HFFc6 (cell line): ENCODE results near the gene RBM20. TPM values are rescaled to one million over a fixed set of nuclear protein-coding genes. Genes with fewer than 3 reads are reported as not detected.
"Not testable (repeated sequence)": the region's sequence is repeated elsewhere in the genome, so short reads cannot be mapped to it uniquely, and the experiment has no call there.

Experiments used
- DNase-seq: peaks from one replicate; pipeline ENCODE4 v3.0.0-alpha.2; 2018
- H3K27ac Mint-ChIP-seq: 2 replicates; pipeline ENCODE4 v1.8.0; 2020; ENCODE audit warnings: mild to moderate bottlenecking, mixed read lengths
- H3K27me3 Mint-ChIP-seq: 2 replicates; pipeline ENCODE4 v1.8.0; 2021; ENCODE audit warnings: mild to moderate bottlenecking, moderate library complexity, mixed read lengths; ENCODE audit not compliant: insufficient read depth
- H3K36me3 Mint-ChIP-seq: 2 replicates; pipeline ENCODE4 v1.8.0; 2021; ENCODE audit warnings: low read depth, mixed read lengths
- H3K4me1 Mint-ChIP-seq: 2 replicates; pipeline ENCODE4 v1.8.0; 2020; ENCODE audit warnings: low read depth, mixed read lengths
- H3K4me3 Mint-ChIP-seq: 2 replicates; pipeline ENCODE4 v1.8.0; 2020; ENCODE audit warnings: mild to moderate bottlenecking, moderate library complexity, mixed read lengths
- H3K9me3 Mint-ChIP-seq: 2 replicates; pipeline ENCODE4 v1.8.0; 2020; ENCODE audit warnings: mild to moderate bottlenecking, mixed read lengths
- total RNA-seq, 6 experiments: library from RNA; stranded (reverse); fragmentation: NEBNext Ultra II Directional; extraction: Animal tissue kit (Norgen Biotek cat#: 25700); gene quantifications; 2 replicates in 1 of 6; 3 replicates in 5 of 6; pipeline ENCODE4 v1.2.3, GENCODE V29; 2021
- TF ChIP-seq, protein P1 (sequence below): fragments of 200-600 bp; sonication (generic); IDR thresholded peaks from 2 replicates; pipeline ENCODE4 v1.5.0; 2021; ENCODE audit warnings: antibody characterized with exemption, mild to moderate bottlenecking

The RBM20 gene
- total RNA-seq, 6 experiments from 2014 or later, result not detected

DNA sequence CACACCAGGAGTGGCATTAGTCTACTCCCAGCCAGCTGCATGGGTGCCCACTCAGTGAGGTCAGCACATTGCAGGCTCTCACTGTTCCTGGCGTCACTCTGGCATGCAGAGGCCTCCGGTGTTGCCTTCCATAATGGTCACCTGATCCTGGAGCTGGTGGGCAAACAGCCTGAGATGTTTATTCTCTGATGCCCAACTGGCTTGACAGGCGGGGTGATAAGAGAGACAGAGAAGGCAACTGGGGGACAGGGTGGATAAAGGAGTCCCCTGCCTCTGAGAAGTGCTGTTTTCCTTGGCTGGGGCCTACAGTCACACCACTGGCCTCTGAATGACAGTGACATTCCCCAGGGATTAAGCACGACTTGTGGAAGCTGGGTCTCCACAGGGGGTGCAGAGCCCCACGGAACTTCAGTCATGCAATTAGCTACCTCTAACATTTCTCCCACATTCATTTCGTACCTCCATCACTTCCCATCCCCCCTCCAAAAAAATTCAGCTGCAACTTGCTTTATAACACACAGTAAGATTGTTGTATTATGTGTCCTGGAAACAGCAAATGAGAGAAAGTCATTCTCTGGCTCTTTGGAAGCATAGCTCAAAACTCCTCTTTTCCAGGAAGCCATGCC is 7.1 kb upstream of the RBM20 start:
- Mint-ChIP-seq H3K4me3 (no peak overlapping the region), H3K36me3 (no peaks in the 10 kb centered on the region), H3K9me3 (no peaks in the 10 kb centered on the region), H3K27me3 (peaks cover 30% of the 10 kb centered on the region), H3K27ac (no peak overlapping the region), H3K4me1 (peaks cover 22% of the 10 kb centered on the region)
- DNase-seq, result no peak
- TF ChIP-seq, protein P1, sequence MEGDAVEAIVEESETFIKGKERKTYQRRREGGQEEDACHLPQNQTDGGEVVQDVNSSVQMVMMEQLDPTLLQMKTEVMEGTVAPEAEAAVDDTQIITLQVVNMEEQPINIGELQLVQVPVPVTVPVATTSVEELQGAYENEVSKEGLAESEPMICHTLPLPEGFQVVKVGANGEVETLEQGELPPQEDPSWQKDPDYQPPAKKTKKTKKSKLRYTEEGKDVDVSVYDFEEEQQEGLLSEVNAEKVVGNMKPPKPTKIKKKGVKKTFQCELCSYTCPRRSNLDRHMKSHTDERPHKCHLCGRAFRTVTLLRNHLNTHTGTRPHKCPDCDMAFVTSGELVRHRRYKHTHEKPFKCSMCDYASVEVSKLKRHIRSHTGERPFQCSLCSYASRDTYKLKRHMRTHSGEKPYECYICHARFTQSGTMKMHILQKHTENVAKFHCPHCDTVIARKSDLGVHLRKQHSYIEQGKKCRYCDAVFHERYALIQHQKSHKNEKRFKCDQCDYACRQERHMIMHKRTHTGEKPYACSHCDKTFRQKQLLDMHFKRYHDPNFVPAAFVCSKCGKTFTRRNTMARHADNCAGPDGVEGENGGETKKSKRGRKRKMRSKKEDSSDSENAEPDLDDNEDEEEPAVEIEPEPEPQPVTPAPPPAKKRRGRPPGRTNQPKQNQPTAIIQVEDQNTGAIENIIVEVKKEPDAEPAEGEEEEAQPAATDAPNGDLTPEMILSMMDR, result no peak

- peaks cover 24% of the 10 kb centered on the region for H3K4me1 Mint-ChIP-seq
- TF ChIP-seq, protein P1, result no peak
- H3K36me3 Mint-ChIP-seq, result no peaks in the 10 kb centered on the region
- peaks cover 35% of the 10 kb centered on the region for H3K27me3 Mint-ChIP-seq
- H3K4me3 Mint-ChIP-seq, result no peak overlapping the region
- H3K27ac Mint-ChIP-seq, result no peak overlapping the region
- H3K9me3 Mint-ChIP-seq, result no peaks in the 10 kb centered on the region
- DNase-seq, result no peak
Observed at GRCh38 chr10:110637558-110638053, 6.5 kb upstream of the RBM20 start.

DNA sequence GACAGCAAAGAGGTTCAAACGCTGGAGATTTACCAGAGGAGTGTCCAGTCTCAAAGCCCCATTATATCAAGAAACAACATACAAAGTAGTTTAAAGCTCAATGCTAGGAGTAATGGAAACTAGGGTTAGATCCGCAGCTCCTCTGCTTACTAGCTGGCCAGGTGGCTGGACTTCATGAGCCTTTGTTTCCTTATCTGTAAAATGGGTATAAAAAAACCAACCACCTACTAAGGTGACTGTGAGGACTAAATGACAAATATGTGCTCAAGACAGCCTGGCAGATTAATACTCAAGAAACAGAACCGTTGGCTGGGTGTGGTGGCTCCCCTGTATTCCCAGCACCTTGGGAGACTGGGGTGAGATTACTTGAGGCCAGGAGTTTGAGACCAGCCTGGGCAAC is 5.8 kb upstream of the RBM20 start:
- no peaks in the 10 kb centered on the region for H3K9me3 Mint-ChIP-seq
- no peak overlapping the region for H3K4me3 Mint-ChIP-seq
- peaks cover 40% of the 10 kb centered on the region for H3K27me3 Mint-ChIP-seq
- peaks cover 31% of the 10 kb centered on the region for H3K4me1 Mint-ChIP-seq
- no peaks in the 10 kb centered on the region for H3K36me3 Mint-ChIP-seq
- TF ChIP-seq, protein P1, result no peak
- no peak for DNase-seq
- no peak overlapping the region for H3K27ac Mint-ChIP-seq

DNA sequence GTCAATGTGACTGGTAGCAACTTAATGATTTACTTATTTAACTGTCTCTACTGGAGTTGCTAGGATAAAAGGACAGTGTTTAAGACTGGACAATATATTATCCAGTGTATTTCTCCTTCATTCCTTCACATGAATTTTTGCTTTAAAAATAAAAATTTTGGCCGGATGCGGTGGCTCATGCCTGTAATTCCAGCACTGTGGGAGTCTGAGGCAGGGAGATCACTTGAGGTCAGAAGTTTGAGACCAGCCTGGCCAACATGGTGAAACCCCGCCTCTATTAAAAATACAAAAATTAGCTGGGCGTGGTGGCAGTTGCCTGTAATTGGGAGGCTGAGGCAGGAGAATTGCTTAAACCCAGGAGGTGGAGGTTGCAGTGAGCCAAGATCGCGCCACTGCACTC is 5.1 kb upstream of the RBM20 start:
- not testable (repeated sequence) for H3K36me3 Mint-ChIP-seq, DNase-seq, H3K27ac Mint-ChIP-seq, H3K4me3 Mint-ChIP-seq, H3K9me3 Mint-ChIP-seq
- Mint-ChIP-seq H3K4me1 (peaks cover 32% of the 10 kb centered on the region), H3K27me3 (peaks cover 41% of the 10 kb centered on the region)

DNA sequence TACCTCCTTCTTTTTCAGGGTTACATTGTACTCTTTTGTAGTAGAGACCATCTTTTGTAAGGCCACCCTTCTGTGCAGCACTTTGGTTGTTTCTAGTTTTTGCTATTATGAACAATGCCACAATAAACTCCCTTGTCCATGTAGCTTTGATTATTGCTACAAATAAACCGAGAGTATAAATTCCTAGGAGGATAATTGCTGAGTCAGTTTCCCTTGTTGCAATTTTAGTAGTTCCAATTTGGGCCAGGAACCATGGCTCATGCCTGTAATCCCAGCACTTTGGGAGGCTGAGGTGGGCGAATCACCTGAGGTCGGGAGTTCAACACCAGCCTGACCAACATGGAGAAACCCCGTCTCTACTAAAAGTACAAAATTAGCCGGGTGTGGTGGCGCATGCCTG is 4.3 kb upstream of the RBM20 start:
- not testable (repeated sequence) for DNase-seq, H3K9me3 Mint-ChIP-seq, H3K36me3 Mint-ChIP-seq, H3K27ac Mint-ChIP-seq, H3K4me3 Mint-ChIP-seq
- Mint-ChIP-seq H3K27me3 (peaks cover 43% of the 10 kb centered on the region), H3K4me1 (peaks cover 30% of the 10 kb centered on the region)

- TF ChIP-seq, protein P1, result no peak
- H3K9me3 Mint-ChIP-seq, result no peaks in the 10 kb centered on the region
- peaks cover 27% of the 10 kb centered on the region; the same call in 1 of the 2 replicates for H3K4me1 Mint-ChIP-seq
- H3K4me3 Mint-ChIP-seq, result no peak overlapping the region
- H3K27me3 Mint-ChIP-seq, result peaks cover 49% of the 10 kb centered on the region
- H3K27ac Mint-ChIP-seq, result no peak overlapping the region
- DNase-seq, result no peak
- no peaks in the 10 kb centered on the region for H3K36me3 Mint-ChIP-seq
Observed at GRCh38 chr10:110641256-110641655, 2.9 kb upstream of the RBM20 start.
